NCI-H82 treated with DMSO at 0.1 percent for 48 hours (cell line): ENCODE results near the gene CCL21.
A peak's percentile ranks its signal among the peaks of the same experiment; 100 is the strongest.
"Not testable (repeated sequence)": the region's sequence is repeated elsewhere in the genome, so short reads cannot be mapped to it uniquely, and the experiment has no call there.

ENCODE experiments used
- DNase-seq: peaks from one replicate; lab custom pipeline; 2025; ENCODE audit not compliant: unreplicated experiment; lab: John Stamatoyannopoulos, UW

Gene CCL21, protein sequence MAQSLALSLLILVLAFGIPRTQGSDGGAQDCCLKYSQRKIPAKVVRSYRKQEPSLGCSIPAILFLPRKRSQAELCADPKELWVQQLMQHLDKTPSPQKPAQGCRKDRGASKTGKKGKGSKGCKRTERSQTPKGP

DNA sequence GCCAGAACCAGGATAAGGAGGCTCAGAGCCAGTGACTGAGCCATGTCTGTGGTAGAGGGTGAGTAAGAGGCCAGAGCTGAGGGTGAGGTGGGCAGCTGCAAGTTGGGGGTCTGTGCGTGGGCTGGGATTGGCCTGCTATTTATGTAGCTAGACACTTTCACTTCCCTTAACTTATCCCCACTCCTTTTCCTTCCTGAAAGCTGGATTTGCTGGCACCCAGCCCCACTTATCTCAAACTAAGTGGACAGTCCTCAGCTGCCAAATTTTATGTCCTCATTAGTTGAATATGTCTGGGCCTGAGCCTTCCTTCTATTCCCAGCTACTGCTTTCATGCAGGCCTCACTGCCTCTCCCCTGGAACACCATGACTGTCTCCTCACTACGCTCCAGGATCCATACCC lies at the start of gene CCL21:
Gene CCL21 (minus strand): TSS at position 114 of the 400 bp plus-strand sequence. CDS start 70 bp downstream, at position 44.
- DNase-seq = no peak

- no peak for DNase-seq
Observed at GRCh38 chr9:34759432-34760134, 49.6 kb upstream of the CCL21 start.

DNA sequence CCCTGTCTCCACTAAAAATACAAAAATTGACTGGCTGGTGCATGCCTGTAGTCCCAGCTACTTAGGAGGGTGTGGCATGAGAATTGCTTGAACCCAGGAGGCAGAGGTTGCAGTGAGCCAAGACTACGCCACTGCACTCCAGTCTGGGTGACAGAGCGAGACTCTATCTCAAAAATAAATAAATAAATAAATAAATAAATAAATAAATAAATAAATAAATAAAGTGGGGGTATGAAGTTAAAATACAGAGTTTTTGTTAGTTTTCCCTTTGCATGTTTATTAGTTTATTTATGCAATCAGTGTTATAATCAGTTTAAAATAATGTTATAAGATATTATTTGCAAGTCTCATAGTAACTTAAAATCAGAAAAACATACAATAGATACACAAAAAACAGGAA lies 40.4 kb upstream of the CCL21 start:
- DNase-seq = not testable (repeated sequence)

GRCh38 chr9:34746526-34746925 lies 36.6 kb upstream of the CCL21 start:
- DNase-seq = no peak

GRCh38 chr9:34744295-34745221 lies 34.6 kb upstream of the CCL21 start:
- peak; percentile 81 for DNase-seq

- no peak for DNase-seq
Observed at GRCh38 chr9:34742710-34743109, 32.8 kb upstream of the CCL21 start.

DNA sequence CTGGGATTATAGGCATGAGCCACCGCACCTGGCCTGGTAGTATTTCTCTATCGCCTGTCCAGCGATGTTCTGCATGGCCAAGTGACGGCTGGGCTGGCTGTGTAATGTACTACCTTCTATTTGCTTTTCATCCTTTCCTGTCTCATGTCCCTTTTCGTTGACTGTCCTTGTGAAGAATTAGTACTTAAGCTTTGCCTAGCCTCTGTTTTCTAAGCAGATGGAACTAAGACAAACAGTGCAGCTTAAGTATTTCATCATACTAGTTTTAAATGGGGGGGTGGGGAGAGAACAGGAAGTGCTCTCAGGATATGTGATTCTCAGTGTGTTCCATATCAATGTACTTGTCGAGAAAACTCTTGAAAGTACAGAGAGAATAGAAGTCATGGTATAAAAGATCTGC lies 31.7 kb upstream of the CCL21 start:
- DNase-seq = peak; percentile 66

DNA sequence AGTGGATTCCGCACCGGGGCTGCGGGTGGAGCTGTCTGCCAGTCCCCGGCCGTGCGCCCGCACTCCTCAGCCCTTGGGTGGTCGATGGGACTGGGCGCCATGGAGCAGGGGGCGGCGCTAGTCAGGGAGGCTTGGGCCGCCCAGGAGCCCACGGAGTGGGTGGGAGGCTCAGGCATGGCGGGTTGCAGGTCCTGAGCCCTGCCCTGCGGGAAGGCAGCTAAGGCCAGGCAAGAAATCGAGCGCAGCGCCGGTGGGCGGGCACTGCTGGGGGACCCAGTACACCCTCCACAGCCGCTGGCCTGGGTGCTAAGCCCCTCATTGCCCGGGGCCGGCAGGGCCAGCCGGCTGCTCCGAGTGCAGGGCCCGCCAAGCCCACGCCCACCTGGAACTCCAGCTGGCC lies 30.2 kb upstream of the CCL21 start:
- DNase-seq = not testable (repeated sequence)

- DNase-seq = no peak
Observed at GRCh38 chr9:34737677-34738260, 27.8 kb upstream of the CCL21 start.

DNA sequence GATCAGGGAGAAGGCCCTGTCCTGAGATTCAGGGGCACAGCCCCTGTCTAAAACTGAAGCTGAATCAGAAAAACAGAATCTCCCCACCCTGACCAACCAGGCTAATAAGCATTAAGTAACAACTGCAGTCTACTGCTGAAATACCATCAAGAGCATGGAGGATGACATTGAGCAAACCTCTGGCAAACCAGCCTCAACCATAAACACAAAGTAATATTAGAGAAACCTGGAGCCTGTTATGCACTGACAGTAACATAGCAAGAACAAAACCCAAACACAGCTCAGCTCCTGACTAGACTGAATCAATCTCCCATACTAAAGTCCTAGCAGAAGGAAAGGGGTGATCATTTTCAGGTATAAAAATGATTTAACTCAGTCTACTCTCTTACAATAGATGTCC lies 24.8 kb upstream of the CCL21 start:
- DNase-seq = no peak

DNA sequence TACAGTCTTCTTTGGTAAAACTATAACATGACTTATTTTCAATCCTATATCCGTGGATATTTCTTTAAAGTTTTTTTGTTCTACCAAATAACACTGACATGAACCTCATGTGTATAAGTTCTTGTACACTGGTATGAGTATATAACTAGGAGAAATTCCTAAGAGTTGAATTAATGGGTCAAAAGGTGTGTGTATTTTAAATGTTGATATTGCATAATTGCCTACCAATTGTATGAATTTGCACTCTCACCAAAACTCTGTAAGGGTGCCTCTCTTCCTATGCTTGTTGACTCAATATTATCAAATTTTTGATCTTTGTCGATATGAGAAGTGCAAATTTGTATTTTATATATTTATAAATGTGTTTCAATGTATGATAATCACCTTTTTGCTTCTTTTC lies 22.9 kb upstream of the CCL21 start:
- DNase-seq = no peak

DNA sequence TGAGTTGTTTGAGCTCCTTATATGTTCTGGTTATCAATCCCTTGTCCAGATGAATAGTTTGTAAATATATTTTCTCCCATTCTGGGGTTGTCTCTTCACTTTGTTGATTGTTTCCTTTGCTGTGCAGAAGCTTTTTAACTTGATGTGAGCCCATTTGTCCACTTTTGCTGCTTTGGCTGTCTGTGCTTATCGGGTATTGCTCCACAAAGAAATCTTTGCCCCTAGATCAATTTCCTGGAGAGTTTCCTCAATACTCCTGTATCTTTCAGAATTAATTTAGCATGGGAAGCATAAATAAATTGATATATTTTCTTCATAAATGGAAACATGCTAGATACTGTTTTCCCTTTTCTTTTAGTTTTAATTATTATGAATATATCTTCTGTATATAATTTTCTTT lies 22.5 kb upstream of the CCL21 start:
- DNase-seq = no peak

DNA sequence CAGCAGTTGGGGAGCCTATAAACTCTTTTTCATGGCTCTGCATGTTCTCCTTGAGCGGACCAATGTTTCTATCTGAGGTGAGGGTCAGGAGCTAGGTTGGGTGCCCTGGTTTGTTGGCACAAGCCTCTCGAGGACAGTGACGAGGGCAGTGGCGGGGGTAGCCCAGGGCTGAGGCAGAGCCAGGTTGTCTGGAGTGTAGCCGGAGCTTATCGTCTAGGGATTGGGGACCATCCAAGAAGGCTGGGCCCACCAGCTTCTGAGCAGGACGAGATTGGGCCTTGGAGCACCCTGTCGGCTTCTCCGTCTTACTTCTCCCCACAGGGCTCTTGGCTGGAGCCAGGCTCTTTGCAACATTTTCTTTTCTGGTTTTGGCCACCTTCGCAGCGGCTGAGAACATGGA lies 13.2 kb upstream of the CCL21 start:
- no peak for DNase-seq

- DNase-seq = not testable (repeated sequence)
Observed at GRCh38 chr9:34719769-34720025, 9.8 kb upstream of the CCL21 start.

GRCh38 chr9:34719021-34719768 lies 9.3 kb upstream of the CCL21 start:
- no peak for DNase-seq

GRCh38 chr9:34717996-34718614 lies 8.2 kb upstream of the CCL21 start:
- DNase-seq = no peak

GRCh38 chr9:34716711-34717110 lies 6.8 kb upstream of the CCL21 start:
- no peak for DNase-seq

- no peak for DNase-seq
Observed at GRCh38 chr9:34715639-34716215, 5.8 kb upstream of the CCL21 start.

GRCh38 chr9:34714007-34714406 lies 4.1 kb upstream of the CCL21 start:
- DNase-seq = no peak

GRCh38 chr9:34712140-34712539 lies 2.2 kb upstream of the CCL21 start:
- no peak for DNase-seq
